Measurements from ENCODE around the gene SNAPC4.
"Not testable (repeated sequence)": the region's sequence is repeated elsewhere in the genome, so short reads cannot be mapped to it uniquely, and the experiment has no call there.

Gene SNAPC4

DNA sequence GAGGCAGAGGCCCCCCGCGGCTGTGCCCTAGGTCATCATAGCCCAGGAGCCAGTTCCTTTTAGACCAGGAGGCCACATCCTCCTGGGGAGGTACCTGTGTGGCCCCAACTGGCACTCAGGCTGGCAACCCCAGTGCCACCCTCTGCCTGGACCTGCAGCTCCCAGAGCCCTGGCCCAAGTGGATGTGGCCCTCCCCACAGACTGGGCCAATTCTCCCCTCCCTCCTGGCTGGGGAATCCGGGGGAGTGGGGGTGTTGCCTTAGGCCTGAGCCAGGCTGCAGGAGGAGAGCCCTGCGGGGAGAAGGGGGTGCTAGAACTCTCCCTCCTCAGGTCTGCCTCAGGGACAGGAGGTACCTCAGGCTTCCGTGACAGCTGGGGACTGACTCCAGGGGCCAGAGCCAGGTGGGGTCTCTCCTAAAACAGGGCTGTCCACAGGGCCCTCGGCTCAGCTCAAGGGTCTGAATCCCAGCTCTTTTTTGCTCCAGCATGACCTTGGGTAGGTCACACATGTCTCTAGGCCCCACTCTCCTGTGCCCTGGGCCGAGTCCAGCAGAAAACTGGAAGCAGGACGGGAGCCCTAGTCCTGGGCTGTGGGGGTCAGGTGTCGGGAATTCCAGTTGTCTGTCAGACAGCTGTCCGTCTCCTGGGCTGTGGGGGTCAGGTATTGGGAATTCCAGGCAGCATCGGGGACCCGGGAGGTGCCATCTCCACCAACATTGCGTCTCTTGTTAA is 46.0 kb downstream of the SNAPC4 start:
- no peaks in the 10 kb centered on the region for H3K27me3 Mint-ChIP-seq (ENCODE audit: low read depth, poor library complexity)
- H3K4me3 Mint-ChIP-seq: no peak overlapping the region
- DNase-seq: no peak
- no peak overlapping the region for H3K27ac Mint-ChIP-seq
- H3K4me1 Mint-ChIP-seq: peaks cover 9% of the 10 kb centered on the region
- TF ChIP-seq, protein P1, sequence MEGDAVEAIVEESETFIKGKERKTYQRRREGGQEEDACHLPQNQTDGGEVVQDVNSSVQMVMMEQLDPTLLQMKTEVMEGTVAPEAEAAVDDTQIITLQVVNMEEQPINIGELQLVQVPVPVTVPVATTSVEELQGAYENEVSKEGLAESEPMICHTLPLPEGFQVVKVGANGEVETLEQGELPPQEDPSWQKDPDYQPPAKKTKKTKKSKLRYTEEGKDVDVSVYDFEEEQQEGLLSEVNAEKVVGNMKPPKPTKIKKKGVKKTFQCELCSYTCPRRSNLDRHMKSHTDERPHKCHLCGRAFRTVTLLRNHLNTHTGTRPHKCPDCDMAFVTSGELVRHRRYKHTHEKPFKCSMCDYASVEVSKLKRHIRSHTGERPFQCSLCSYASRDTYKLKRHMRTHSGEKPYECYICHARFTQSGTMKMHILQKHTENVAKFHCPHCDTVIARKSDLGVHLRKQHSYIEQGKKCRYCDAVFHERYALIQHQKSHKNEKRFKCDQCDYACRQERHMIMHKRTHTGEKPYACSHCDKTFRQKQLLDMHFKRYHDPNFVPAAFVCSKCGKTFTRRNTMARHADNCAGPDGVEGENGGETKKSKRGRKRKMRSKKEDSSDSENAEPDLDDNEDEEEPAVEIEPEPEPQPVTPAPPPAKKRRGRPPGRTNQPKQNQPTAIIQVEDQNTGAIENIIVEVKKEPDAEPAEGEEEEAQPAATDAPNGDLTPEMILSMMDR (IDR thresholded peaks at IDR 0.05): no peak
- no peaks in the 10 kb centered on the region for H3K36me3 Mint-ChIP-seq (ENCODE audit: low read depth)
- no peaks in the 10 kb centered on the region for H3K9me3 Mint-ChIP-seq

DNA sequence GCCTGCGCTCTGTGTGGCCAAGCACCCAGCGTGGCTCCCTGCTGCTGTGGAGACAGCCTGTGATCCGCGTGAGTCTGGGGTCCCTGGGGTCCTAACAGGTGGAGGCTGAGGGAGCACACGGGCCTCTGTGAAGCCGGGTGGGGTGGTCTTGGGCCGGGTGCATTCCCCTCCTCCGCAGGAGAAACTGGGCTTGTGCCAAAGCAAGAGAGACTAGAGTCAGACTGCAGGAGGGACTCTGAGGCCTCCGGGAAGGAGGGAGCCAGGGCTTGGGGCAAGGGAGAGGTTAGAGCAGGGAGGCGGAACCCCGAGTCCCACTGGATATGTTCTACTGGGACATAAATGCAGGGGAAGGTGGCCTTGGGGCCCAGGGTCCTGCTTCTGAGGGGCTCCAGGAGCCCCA is 46.9 kb downstream of the SNAPC4 start:
- no peaks in the 10 kb centered on the region for H3K27me3 Mint-ChIP-seq (ENCODE audit: low read depth, poor library complexity)
- no peaks in the 10 kb centered on the region for H3K36me3 Mint-ChIP-seq (ENCODE audit: low read depth)
- no peaks in the 10 kb centered on the region for H3K9me3 Mint-ChIP-seq
- TF ChIP-seq, protein P1 (IDR thresholded peaks at IDR 0.05): no peak
- DNase-seq: no peak
- H3K27ac Mint-ChIP-seq: peak overlapping the region; percentile 32
- no peak overlapping the region for H3K4me3 Mint-ChIP-seq
- H3K4me1 Mint-ChIP-seq: peaks cover 9% of the 10 kb centered on the region

DNA sequence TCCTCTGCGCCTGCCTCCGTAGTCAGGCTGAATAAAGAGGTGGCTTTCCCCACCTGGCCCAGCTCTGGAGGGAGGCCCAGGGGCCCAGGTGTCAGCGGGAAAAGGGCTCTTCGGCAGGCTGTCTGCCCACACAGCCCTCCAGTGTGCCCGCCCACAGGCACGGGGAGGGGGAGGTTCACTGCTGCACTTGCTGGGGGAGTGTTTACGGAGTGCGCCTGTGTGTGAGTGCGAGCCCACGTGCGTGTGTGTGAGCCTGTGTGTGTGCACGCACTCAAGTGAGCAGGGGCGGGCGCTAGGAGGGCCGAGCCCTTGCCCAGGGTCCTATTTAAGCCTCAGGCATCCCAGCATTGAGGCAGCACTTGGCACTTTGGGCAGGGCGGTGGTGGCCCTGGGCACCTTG is 47.3 kb downstream of the SNAPC4 start:
- no peaks in the 10 kb centered on the region for H3K27me3 Mint-ChIP-seq (ENCODE audit: low read depth, poor library complexity)
- TF ChIP-seq, protein P1 (IDR thresholded peaks at IDR 0.05): no peak
- no peak overlapping the region for H3K27ac Mint-ChIP-seq
- peaks cover 9% of the 10 kb centered on the region for H3K4me1 Mint-ChIP-seq
- H3K4me3 Mint-ChIP-seq: no peak overlapping the region
- no peak for DNase-seq
- no peaks in the 10 kb centered on the region for H3K36me3 Mint-ChIP-seq (ENCODE audit: low read depth)
- H3K9me3 Mint-ChIP-seq: no peaks in the 10 kb centered on the region

DNA sequence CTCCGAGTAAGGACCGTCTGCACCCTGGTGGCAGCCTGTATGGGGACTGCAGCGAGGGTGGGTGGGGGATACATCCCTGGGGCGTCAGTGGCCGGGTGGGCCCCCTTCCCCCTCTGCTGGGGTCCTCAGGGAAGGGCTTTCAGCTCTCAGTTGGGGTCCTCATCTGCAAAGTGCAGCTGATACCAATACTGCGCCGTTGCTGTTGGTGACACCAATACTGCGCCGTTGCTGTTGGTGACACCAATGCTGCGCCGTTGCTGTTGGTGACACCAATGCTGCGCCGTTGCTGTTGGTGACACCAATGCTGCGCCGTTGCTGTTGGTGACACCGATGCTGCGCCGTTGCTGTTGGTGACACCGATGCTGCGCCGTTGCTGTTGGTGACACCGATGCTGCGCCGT is 48.1 kb downstream of the SNAPC4 start:
- DNase-seq; H3K27ac Mint-ChIP-seq; H3K4me1 Mint-ChIP-seq; H3K27me3 Mint-ChIP-seq (ENCODE audit: low read depth, poor library complexity); H3K9me3 Mint-ChIP-seq; H3K36me3 Mint-ChIP-seq (ENCODE audit: low read depth); H3K4me3 Mint-ChIP-seq: not testable (repeated sequence)

DNA sequence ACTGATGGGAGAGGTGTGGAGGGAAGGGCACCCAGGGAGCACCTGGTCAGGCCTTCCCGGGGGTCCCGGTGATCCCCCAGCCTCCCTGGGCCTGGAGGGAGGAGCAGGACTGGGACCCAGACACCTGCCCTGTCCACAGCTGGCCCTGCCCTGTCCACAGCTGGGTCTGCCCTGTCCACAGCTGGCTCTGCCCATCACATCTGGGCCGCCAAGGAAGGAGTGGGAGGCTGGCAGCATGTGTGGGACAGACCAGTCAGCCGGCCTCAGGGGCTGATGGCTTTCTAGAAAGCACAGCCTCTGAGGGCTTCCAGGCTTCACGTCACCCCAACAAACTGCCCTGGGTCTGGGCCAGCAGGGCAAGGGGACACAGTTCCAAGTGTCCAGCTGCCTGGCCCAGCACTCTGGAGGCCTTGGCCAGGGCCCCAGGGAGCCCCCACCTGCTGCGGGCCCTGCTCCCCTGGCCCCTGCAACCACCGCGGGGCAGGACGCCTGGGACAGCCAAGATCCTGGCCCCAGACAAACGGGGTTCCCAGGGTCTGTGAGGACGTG is 48.6 kb downstream of the SNAPC4 start:
- TF ChIP-seq, protein P1 (IDR thresholded peaks at IDR 0.05): no peak
- Mint-ChIP-seq H3K36me3 (ENCODE audit: low read depth) (no peaks in the 10 kb centered on the region), H3K27ac (no peak overlapping the region), H3K27me3 (ENCODE audit: low read depth, poor library complexity) (no peaks in the 10 kb centered on the region), H3K4me3 (no peak overlapping the region), H3K4me1 (peaks cover 10% of the 10 kb centered on the region), H3K9me3 (no peaks in the 10 kb centered on the region)
- DNase-seq: no peak
